GM12874 (cell line): Measurements from ENCODE around the gene MLLT11.
A peak's percentile ranks its signal among the peaks of the same experiment; 100 is the strongest.

Experiments used
- CTCF ChIP-seq: IDR thresholded peaks from 2 replicates; pipeline ENCODE4 v1.5.1; 2011; ENCODE audit warnings: low read depth, mild to moderate bottlenecking, control low read depth, low read length, moderate library complexity; ENCODE audit not compliant: insufficient read depth

Gene MLLT11

DNA sequence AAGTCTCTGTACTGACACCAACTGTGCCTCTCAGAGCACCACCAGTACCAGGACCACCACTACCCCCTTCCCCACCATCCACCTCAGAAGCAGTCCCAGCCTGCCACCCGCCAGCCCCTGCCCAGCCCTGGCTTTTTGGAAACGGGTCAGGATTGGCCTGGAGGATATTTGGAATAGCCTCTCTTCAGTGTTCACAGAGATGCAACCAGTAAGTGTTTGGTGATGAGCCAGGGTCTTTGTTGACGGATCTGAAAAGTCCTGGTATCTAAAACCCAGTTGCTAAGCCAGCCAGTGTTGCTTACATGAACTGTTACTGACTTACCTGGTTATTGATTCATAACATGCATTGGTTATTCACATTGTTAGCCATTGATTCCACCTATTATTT, 11.6 kb upstream of the MLLT11 start:
- TF ChIP-seq CTCF, result peak; percentile 70; the same call in 1 of the 2 replicates

DNA sequence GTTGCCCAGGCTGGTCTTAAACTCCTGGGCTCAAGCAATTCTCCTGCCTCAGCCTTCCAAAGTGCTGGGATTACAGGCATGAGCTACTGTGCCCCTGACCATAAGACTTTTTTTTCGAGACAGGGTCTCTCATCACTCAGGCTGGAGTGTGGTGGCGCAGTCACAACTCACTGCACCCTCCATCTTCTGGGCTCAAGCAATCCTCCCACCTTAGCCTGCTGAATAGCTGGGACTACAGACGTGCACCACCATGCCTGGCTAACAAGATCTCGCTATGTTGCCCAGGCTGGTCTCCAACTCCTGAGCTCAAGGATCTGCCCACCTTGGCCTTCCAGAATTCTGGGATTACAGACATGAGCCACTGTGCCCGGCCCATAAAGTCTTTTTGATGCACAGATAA, 10.7 kb upstream of the MLLT11 start:
- no peak for TF ChIP-seq CTCF

DNA sequence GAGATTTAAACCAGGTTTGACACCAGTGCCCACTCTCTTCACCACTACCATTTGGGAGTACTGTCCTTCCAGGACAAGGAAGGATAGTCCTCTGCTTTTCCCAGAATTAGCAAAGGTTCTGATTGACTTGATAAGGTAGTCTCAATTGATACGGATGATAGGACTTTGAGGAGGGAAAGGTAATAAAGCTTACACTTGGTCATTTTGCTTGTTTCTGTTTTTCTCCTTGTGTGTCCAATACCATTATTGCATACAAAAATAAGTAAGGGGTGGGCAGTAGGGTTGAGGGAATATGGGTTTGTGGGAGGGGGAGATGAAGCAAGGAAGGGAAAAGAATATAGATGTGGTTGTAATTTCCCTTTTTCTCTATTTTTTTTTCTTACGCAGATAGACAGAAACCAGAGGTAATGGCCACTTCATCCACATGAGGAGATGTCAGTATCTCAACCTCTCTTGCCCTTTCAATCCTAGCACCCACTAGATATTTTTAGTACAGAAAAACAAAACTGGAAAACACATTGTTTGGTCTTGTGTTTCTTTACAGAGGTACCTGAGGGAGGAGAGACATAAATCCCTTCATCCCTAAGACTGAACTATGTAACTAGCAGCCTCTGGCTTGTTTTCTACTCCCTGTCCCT, 10.0 kb upstream of the MLLT11 start:
- TF ChIP-seq CTCF, result no peak

DNA sequence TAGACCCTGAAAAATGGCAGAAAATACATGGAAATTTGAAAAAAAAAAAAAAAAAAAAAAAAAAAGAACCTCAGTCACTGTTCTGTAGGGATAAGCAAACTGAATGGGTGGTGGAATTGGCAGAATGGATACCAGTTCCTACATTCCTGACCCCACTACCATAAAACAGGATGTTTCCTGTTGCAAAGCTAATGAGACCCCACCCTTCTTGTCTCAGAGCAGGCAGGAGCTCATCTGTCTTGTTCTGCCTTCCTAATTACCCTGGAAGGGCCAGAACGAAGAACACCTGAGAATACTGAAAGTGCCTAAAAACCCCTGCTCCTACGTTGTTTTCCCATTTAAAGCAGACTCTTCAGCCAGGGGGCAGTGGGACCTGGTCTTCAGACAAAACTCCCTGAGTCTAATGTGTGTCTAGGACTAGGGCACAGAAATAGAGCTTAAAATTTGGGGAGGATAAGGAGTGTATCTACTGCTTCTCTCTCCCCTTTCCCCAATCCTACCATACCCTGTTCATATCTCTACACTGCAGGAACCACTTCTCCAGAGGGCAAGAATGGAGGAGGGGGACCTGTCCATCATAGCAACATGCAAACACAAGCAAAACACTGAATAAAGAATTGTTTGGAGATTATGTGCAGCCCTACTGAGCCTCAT, 8.7 kb upstream of the MLLT11 start:
- no peak for TF ChIP-seq CTCF

DNA sequence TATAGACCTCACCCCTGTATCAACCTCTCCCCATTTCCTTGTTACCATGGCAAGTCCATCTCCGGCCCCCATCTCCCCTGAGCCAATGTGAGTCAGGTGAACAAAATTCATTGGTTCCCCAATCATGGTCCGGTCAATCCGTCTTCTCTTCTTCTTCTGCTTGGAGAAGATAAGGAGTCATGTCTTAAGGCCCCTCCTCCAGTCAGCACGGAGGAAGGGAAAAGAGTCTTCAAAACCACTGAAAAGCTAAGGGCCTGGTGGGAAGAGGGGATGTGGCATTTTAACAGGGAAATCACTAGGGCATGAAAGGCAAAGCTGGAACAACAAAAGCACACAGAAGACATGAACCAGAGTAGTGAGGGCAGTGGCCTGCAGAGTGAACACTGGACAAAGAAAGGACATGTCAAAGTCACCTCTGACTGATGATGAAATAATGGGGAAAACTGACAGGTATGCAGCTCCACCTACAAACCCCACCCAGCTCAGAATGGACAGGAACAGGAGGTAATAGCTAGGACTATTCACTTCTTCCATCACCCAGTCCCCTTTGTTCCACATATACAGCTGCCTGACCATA, 5.1 kb upstream of the MLLT11 start:
- no peak for TF ChIP-seq CTCF

DNA sequence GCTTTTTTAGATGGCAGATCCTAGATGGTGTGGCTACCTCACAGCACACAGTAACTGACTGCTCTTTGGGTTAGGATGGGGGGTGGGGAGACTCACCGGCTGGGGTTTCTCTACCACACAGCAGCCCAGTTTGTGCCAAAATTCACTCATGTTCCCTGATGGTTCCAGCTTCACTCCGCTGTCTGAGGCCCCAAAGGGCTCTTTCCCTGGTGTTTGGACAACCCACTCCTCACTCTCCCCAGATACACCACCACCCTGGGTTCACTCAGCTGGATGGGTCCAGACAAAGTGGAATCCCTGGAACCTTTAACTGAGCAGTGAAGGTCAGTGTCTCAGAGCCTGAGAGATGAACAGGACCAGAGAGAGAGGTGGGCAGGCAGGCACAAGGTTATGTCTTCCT, 4.6 kb upstream of the MLLT11 start:
- TF ChIP-seq CTCF, result no peak

GRCh38 chr1:151056149-151056548, 4.0 kb upstream of the MLLT11 start:
- TF ChIP-seq CTCF, result no peak
